Activated T-helper 2 cell treated with anti-CD3 and anti-CD28 coated beads, Interferon-gamma antibody, Interleukin-2, Interleukin-4, amounts not matched to agents 10 μg/mL and 5 μg/mL and 100 μg/mL, durations not matched to agents 14 hours and 24 hours and 36 hours (primary cell): ENCODE data around the gene TTC23. TPM values are rescaled to one million over a fixed set of nuclear protein-coding genes. Genes with fewer than 3 reads are reported as not detected.

Experiments used
- DNase-seq: peaks from one replicate; pipeline ENCODE4 v3.0.0; 2021; ENCODE audit warnings: low spot score
- H3K27ac Mint-ChIP-seq: one replicate; pipeline ENCODE4 v1.8.0; 2021; ENCODE audit warnings: mixed read lengths
- H3K27me3 Mint-ChIP-seq: one replicate; pipeline ENCODE4 v1.8.0; 2021; ENCODE audit warnings: low read depth, mixed read lengths
- H3K36me3 Mint-ChIP-seq: one replicate; pipeline ENCODE4 v1.8.0; 2021; ENCODE audit warnings: low read depth, mixed read lengths
- H3K4me1 Mint-ChIP-seq: one replicate; pipeline ENCODE4 v1.8.0; 2021; ENCODE audit warnings: low read depth, mixed read lengths
- H3K4me3 Mint-ChIP-seq: one replicate; pipeline ENCODE4 v1.8.0; 2021; ENCODE audit warnings: low read depth, mild to moderate bottlenecking, moderate library complexity, mixed read lengths
- H3K9me3 Mint-ChIP-seq: one replicate; pipeline ENCODE4 v1.8.0; 2021; ENCODE audit warnings: mixed read lengths
- intact Hi-C: fragments of 100-400 bp; cut with micrococcal nuclease; formaldehyde crosslinking; loops from one replicate; pipeline ENCODE4 v1.15.1; 2023
- total RNA-seq: library from RNA; stranded (reverse); gene quantifications from 2 replicates; pipeline ENCODE4 v1.2.3, GENCODE V29; 2022

TTC23 gene
- total RNA-seq, 1 donor from 2014 or later: 3.9 TPM

DNA sequence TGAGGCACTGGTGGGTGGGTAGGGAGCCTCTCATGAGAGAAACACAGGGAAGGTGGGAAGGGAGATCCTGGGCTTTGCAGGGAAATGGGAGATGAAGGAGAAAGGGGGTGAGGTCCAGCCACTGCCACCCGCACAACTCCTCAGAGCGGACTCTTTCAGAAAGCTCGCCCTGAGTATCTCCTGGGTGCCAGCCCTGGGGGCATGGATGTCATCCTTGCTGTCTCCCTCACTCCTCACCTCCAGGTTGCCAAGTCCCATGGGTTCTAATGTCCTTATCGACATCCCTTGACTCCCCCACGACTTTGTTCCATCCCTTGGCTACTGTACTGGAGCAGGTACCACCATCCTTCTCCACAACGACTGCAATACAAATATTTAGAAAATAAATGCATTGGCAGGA is 103.6 kb downstream of the TTC23 start:
- Mint-ChIP-seq H3K27ac (no peak overlapping the region), H3K4me3 (no peak overlapping the region), H3K4me1 (no peaks in the 10 kb centered on the region), H3K36me3 (no peaks in the 10 kb centered on the region), H3K27me3 (peaks cover 1% of the 10 kb centered on the region), H3K9me3 (no peaks in the 10 kb centered on the region)
- intact Hi-C loops: no loop called here
- DNase-seq: no peak

DNA sequence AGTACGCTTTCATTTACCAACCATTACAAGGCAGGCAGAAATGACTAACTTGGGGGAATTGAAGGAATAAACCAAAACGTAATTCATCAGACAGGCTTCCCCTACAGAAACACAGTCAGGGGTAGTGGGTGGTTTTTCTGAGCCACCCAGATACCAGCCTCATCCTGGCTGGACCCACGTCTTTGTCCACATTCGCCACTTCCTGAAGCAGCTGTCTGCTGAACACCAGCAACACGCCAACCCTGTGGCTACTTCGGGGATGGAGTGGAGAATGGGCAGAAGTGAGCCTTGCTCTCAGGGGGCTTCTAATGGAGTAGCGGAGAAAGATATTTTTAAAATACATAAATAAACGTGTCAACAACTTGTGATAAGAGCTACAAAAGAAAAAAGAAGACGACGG is 104.4 kb downstream of the TTC23 start:
- Mint-ChIP-seq H3K27me3 (peaks cover 1% of the 10 kb centered on the region), H3K4me1 (no peaks in the 10 kb centered on the region), H3K4me3 (no peak overlapping the region), H3K9me3 (no peaks in the 10 kb centered on the region), H3K36me3 (no peaks in the 10 kb centered on the region), H3K27ac (no peak overlapping the region)
- intact Hi-C loops: no loop called here
- DNase-seq: no peak

DNA sequence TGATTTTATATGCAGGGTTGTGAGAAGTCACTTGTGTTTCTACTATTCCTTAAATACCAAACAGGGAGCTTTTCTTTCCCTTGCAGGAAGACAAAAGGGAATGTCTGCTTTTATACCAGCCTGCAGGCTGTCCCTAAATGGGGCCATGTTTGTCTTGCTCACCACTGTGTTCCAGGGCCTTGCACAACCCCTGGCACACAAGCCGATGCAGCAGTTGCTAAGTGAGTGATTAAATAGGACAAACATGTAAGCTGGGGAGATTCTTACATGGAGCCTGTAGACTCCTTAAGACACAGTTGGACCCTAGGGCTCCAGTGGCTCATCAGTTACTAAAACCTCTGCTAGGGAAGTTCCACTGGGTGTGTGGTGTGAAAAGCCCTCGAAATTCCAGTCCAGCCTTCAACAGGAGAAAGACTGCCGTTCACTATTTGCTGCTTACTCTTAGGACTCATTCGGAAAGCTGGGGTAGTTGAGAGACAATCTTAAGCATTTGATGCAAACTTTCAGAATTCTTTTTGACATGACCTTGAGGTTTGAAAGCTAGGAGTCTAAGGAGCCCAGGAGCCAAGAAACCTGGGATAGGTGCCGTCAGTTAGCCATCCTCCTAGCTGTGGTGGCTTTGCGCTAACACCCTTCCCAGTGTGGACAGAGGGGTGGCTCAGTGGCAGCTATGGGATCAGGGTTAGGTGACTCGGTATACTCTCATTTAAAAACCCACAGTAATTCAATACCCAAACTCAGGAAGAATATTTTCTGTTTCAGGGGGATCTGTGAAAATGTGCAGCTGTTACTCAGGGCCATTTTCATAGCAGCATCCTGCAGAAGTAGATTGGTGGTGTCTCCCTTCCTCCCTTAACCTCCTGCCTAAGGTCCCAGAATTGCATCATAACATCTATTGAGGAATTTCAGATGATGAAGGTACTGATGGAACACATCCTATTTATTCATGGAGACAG is 105.4 kb downstream of the TTC23 start:
- H3K36me3 Mint-ChIP-seq: no peaks in the 10 kb centered on the region
- no peak overlapping the region for H3K4me3 Mint-ChIP-seq
- DNase-seq: no peak
- no peaks in the 10 kb centered on the region for H3K9me3 Mint-ChIP-seq
- H3K27me3 Mint-ChIP-seq: peaks cover 1% of the 10 kb centered on the region
- H3K27ac Mint-ChIP-seq: no peak overlapping the region
- H3K4me1 Mint-ChIP-seq: no peaks in the 10 kb centered on the region
- intact Hi-C loops: no loop called here

DNA sequence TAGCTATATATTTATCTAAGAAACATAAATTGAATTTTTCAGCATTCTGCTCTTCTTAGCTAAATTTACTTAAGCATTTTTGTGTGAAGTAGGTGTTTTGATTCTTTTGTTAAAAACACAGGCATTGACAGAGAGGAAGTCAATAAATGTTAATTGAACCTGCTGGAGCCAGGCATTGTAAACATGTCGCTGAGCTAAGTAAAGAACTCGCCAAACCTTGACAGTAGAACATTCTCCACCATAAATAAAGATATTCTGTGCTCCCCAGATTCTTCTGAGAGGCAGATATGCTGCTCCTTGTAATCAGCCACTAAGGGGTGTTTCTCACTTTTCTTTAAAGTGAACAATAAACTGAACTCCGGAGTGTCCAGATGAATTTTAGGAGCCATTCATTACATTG is 106.1 kb downstream of the TTC23 start:
- Mint-ChIP-seq H3K4me1 (no peaks in the 10 kb centered on the region), H3K36me3 (no peaks in the 10 kb centered on the region), H3K27me3 (peaks cover 1% of the 10 kb centered on the region), H3K27ac (no peak overlapping the region), H3K9me3 (no peaks in the 10 kb centered on the region), H3K4me3 (no peak overlapping the region)
- no peak for DNase-seq
- intact Hi-C loops: no loop called here

DNA sequence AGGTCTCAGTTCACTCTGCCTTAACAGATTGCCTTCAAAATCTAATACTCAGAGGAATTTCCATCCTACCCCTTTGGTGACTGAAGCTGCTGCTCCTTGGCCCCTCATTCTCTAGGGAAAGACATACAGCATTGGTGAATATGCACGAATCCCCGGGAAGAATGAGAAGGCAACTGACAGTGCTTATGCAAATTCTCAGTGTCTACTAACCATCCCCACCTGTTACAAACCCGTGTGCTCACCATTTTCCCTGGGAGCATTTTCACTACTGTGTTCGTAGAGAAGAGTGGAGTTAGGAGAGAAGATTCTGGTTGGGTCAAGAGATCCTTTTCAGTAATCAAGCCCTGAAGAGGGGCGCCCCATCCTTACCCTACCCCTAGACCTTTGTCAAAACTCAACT is 106.8 kb downstream of the TTC23 start:
- peaks cover 1% of the 10 kb centered on the region for H3K27me3 Mint-ChIP-seq
- H3K4me1 Mint-ChIP-seq: no peaks in the 10 kb centered on the region
- no peak for DNase-seq
- H3K9me3 Mint-ChIP-seq: no peaks in the 10 kb centered on the region
- no peak overlapping the region for H3K27ac Mint-ChIP-seq
- no peaks in the 10 kb centered on the region for H3K36me3 Mint-ChIP-seq
- H3K4me3 Mint-ChIP-seq: no peak overlapping the region
- intact Hi-C loops: no loop called here

DNA sequence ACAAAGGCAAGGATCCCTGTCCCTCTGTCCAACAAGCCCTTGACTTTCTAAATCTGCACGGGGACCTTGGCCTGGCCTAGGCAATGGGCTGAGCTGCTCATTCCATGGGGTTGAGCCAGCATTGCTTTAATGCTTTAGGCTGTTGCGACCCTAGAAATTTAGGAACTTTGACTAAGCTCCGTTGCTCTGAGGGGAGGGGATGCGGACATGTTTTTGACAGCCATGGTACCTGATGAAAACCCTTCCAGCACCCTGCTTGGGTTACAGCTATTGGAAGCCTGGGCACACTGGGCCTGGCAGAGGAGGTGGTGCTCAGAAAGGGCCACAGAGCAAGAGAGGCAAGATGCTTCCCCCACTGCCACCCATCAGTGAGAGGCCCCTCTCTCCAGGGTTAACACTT is 107.4 kb downstream of the TTC23 start:
- Mint-ChIP-seq H3K27me3 (peaks cover 1% of the 10 kb centered on the region), H3K4me1 (no peaks in the 10 kb centered on the region), H3K36me3 (no peaks in the 10 kb centered on the region), H3K27ac (no peak overlapping the region), H3K4me3 (no peak overlapping the region), H3K9me3 (no peaks in the 10 kb centered on the region)
- no peak for DNase-seq
- intact Hi-C loops: no loop called here

DNA sequence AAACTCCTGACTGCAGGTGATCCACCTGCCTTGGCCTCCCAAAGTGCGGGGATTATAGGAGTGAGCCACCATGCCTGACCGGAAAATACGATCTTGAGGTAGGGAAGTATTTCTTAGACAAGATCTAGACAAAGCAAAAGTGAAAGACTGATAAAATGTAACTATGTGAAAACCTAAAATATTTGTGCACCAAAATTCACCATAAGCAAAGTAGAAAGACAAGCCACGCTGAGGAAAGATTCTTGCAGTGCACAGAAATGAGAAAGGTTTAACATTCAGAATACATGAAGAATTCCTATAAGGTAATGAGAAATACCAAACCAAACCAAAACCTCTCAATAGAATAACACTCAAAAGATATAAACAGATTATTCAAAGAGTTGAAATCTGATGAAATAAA is 108.8 kb downstream of the TTC23 start:
- H3K9me3 Mint-ChIP-seq: no peaks in the 10 kb centered on the region
- intact Hi-C loops: no loop called here
- H3K27ac Mint-ChIP-seq: no peak overlapping the region
- DNase-seq: no peak
- no peaks in the 10 kb centered on the region for H3K4me1 Mint-ChIP-seq
- H3K4me3 Mint-ChIP-seq: no peak overlapping the region
- H3K27me3 Mint-ChIP-seq: peaks cover 1% of the 10 kb centered on the region
- no peaks in the 10 kb centered on the region for H3K36me3 Mint-ChIP-seq

DNA sequence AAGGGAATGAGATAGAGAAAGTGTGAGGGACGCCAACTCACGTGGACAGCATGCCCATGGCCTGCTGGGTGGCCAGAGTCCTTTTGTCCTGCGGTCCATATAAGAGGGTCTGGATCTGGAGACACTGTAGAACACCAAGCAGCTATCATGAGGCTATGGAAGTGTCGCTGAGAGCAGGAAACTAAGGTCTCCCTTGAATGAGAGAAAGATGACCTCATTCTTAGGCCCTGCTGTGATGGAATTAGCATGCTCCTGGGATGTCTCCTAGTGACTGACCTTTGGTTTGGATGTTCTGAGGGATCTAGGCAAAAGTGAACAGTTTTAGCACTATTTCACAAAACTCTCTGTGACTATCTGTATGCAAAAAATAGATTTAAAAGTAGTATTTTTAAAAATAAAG is 110.1 kb downstream of the TTC23 start:
- Mint-ChIP-seq H3K9me3 (no peaks in the 10 kb centered on the region), H3K27me3 (peaks cover 1% of the 10 kb centered on the region), H3K4me1 (peaks cover 4% of the 10 kb centered on the region), H3K4me3 (no peak overlapping the region), H3K36me3 (no peaks in the 10 kb centered on the region), H3K27ac (no peak overlapping the region)
- DNase-seq: no peak
- intact Hi-C loops: no loop called here

DNA sequence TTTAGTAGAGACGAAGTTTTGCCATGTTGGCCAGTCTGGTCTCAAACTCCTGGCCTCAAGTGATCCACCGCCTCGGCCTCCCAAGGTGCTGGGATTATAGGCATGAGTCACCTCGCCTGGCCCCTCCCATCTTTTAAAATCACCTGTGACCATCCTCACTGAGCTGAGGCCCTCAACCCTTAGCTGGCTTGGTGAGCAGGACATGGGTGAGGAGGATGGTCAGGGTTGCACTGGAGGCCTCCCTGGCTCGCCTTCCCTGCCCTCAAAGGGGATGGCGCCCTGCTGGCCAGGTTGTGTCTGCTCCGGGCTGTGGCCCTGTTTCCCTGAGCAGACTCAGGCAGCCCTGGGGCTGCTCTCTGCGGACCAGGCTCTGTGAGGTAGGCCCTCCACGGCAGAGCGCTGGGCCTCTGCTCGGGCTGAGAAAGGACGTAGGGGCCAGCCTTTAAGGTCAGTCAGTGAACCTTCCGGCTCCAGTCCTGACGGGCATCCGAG is 110.8 kb downstream of the TTC23 start:
- Mint-ChIP-seq H3K9me3 (no peaks in the 10 kb centered on the region), H3K4me1 (peaks cover 4% of the 10 kb centered on the region)

DNA sequence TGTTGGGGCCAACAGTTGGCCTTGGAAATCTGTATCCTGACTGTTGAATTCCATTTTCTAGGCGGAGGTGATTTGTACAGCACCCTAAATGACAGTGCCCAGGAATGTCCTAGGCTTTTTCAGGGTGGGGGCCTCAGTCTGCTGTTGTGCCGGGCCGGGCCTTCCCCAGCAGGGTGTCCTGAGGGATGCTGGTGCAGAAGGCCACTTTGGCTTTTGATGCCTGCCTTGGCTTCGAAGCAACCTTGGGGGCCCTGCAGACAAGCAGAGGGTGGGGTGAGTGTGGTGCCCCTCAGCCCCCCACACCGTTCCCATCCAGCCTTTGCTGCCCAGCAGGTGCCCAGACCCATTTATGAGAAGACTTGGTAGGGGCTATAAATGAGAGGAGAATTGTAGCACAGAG is 111.5 kb downstream of the TTC23 start:
- intact Hi-C loops: no loop called here
- H3K9me3 Mint-ChIP-seq: no peaks in the 10 kb centered on the region
- no peaks in the 10 kb centered on the region for H3K27me3 Mint-ChIP-seq
- no peak overlapping the region for H3K27ac Mint-ChIP-seq
- H3K36me3 Mint-ChIP-seq: no peaks in the 10 kb centered on the region
- peaks cover 4% of the 10 kb centered on the region for H3K4me1 Mint-ChIP-seq
- H3K4me3 Mint-ChIP-seq: no peak overlapping the region
- no peak for DNase-seq

More for the DNA sequence above, 110.8 kb downstream of the TTC23 start:
- DNase-seq: no peak
- Mint-ChIP-seq H3K4me3 (no peak overlapping the region), H3K27me3 (peaks cover 1% of the 10 kb centered on the region), H3K36me3 (no peaks in the 10 kb centered on the region), H3K27ac (no peak overlapping the region)
- intact Hi-C loops: no loop called here

DNA sequence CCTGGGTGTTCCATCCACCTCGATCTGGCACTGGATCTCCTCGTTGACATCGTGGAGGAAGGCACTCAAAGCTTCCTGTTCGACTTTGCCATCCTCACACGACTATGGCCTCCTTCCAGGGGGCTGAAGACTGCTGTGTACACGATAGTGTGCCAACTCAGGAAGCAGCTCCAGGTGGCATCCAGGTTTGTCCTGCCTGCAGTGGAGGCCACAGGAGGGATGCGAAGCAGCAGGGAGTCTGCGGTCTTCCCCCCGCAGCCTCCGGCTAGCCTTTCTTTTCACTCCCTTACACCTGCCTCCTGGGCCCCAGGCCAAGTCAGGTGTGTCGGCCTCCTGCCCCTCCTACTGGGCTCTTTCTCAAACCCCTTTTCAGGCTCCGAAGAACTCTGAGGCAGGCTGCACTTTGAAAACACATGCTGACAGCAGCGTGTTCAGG is 112.3 kb downstream of the TTC23 start:
- DNase-seq: no peak
- Mint-ChIP-seq H3K36me3 (no peaks in the 10 kb centered on the region), H3K4me3 (no peak overlapping the region), H3K9me3 (no peaks in the 10 kb centered on the region), H3K27me3 (no peaks in the 10 kb centered on the region), H3K27ac (no peak overlapping the region), H3K4me1 (peaks cover 4% of the 10 kb centered on the region)
- intact Hi-C loops: no loop called here

DNA sequence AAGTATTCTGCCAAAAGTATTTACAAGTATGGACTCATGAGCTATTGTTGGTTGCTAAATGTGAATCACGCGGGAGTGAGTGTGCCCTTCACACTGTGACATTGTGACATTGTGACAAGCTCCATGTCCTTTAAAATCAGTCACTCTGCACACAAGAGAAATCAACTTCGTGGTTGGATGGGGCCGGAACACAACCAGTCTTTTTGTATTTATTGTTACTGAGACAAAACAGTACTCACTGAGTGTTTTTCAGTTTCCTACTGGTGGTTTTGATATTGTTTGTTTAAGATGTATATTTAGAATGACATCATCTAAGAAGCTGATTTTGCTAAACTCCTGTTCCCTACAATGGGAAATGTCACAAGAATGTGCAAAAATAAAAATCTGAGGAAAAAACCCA is 114.2 kb downstream of the TTC23 start:
- Mint-ChIP-seq H3K27me3 (no peaks in the 10 kb centered on the region), H3K27ac (no peak overlapping the region), H3K4me1 (peaks cover 4% of the 10 kb centered on the region), H3K4me3 (no peak overlapping the region), H3K36me3 (no peaks in the 10 kb centered on the region), H3K9me3 (no peaks in the 10 kb centered on the region)
- intact Hi-C loops: no loop called here
- no peak for DNase-seq

DNA sequence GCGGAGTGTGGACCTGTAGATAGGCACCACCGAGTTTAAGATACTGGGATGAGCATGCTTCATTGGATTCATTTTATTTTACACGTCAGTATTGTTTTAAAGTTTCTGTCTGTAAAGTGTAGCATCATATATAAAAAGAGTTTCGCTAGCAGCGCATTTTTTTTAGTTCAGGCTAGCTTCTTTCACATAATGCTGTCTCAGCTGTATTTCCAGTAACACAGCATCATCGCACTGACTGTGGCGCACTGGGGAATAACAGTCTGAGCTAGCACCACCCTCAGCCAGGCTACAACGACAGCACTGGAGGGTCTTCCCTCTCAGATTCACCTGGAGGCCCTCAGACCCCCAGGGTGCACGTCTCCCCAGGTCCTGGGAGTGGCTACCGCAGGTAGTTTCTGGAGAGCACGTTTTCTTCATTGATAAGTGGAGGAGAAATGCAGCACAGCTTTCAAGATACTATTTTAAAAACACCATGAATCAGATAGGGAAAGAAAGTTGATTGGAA is 115.0 kb downstream of the TTC23 start:
- Mint-ChIP-seq H3K4me3 (no peak overlapping the region), H3K27me3 (no peaks in the 10 kb centered on the region), H3K9me3 (no peaks in the 10 kb centered on the region), H3K4me1 (peaks cover 4% of the 10 kb centered on the region), H3K36me3 (no peaks in the 10 kb centered on the region), H3K27ac (no peak overlapping the region)
- intact Hi-C loops: no loop called here
- no peak for DNase-seq
